ENCODE results near the gene BRINP3.

GRCh38 chr1:190399233-190399632, 78.4 kb downstream of the BRINP3 start:
- TF ChIP-seq HMGXB4 (CRISPR knock-in tag; IDR thresholded peaks at IDR 0.05) (no peak), CTCF (IDR thresholded peaks at IDR 0.05) (no peak), SP1 (CRISPR knock-in tag; conservative IDR thresholded peaks at IDR 0.05) (no peak), PRDM15 (CRISPR knock-in tag; IDR thresholded peaks at IDR 0.05) (no peak), JUN (CRISPR knock-in tag; IDR thresholded peaks at IDR 0.05) (no peak), ELF4 (CRISPR knock-in tag; IDR thresholded peaks at IDR 0.05; ENCODE audit: low read depth) (no peak), ZNF425 (CRISPR knock-in tag; conservative IDR thresholded peaks at IDR 0.05) (no peak), ZNF121 (CRISPR knock-in tag; IDR thresholded peaks at IDR 0.05) (no peak), TCF7 (CRISPR knock-in tag; IDR thresholded peaks at IDR 0.05; ENCODE audit: low read depth) (no peak), ATF3 (CRISPR knock-in tag; conservative IDR thresholded peaks at IDR 0.05) (no peak), ZNF138 (CRISPR knock-in tag; conservative IDR thresholded peaks at IDR 0.05) (no peak), ATF1 (CRISPR knock-in tag; IDR thresholded peaks at IDR 0.05) (no peak)

Measured in WTC11 (cell line).